DOHH2 (cell line): ENCODE measurements around the gene SNX13.

Source experiments
- EZH2phosphoT487 ChIP-seq: fragments of 200-600 bp; sonication (generic); IDR thresholded peaks from 2 replicates; pipeline ENCODE4 v1.6.1; 2017; ENCODE audit warnings: borderline replicate concordance, mild to moderate bottlenecking, antibody characterized with exemption, low read length, moderate library complexity, mixed read lengths
- TF ChIP-seq, protein P1 (sequence below): fragments of 200-600 bp; sonication (generic); IDR thresholded peaks from one replicate; pipeline ENCODE4 v1.5.1; 2014; ENCODE audit warnings: antibody characterized with exemption, mild to moderate bottlenecking, low read depth, low read length; ENCODE audit not compliant: poor library complexity, severe bottlenecking

DNA sequence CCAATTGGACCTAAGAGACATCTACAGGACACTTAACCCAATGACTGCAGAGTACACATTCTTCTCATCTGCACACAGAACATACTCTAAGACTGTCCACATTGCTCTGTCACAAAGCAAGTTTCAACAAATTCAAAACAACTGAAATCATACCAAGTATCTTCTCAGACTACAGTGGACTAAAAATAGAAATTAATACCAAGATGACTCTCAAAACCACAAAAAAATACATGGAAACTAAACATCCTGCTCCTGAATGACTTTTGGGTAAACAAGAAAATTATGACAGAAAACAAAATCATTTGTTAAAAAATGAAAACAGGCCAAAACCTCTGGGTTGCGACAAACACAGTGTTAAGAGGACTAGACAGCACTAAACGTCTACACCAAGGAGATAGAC lies 24.5 kb downstream of the SNX13 start:
- TF ChIP-seq, protein P1, sequence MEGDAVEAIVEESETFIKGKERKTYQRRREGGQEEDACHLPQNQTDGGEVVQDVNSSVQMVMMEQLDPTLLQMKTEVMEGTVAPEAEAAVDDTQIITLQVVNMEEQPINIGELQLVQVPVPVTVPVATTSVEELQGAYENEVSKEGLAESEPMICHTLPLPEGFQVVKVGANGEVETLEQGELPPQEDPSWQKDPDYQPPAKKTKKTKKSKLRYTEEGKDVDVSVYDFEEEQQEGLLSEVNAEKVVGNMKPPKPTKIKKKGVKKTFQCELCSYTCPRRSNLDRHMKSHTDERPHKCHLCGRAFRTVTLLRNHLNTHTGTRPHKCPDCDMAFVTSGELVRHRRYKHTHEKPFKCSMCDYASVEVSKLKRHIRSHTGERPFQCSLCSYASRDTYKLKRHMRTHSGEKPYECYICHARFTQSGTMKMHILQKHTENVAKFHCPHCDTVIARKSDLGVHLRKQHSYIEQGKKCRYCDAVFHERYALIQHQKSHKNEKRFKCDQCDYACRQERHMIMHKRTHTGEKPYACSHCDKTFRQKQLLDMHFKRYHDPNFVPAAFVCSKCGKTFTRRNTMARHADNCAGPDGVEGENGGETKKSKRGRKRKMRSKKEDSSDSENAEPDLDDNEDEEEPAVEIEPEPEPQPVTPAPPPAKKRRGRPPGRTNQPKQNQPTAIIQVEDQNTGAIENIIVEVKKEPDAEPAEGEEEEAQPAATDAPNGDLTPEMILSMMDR = no peak
- TF ChIP-seq EZH2phosphoT487 = no peak
